Spleen (tissue), 11 donors: Measurements from ENCODE around the gene HMMR. TPM values are rescaled to one million over a fixed set of nuclear protein-coding genes. Genes with fewer than 3 reads are reported as not detected.
"Not testable (repeated sequence)": the region's sequence is repeated elsewhere in the genome, so short reads cannot be mapped to it uniquely, and the experiment has no call there.

Experiments
- DNase-seq: peaks from one replicate; pipeline ENCODE4 v3.0.0-alpha.2; 2020
- H3K27ac ChIP-seq, 8 donors: fragments of 200-600 bp; sonication (generic) in 7 of 8; 1 replicate in 4 of 8; 2 replicates in 4 of 8; pipeline versions ENCODE4 v1.5.0 to v1.8.0; 2016 to 2021; ENCODE audit warnings: inconsistent platforms in 4 of 8, mild to moderate bottlenecking in 4 of 8, moderate library complexity in 1 of 8
- H3K27me3 ChIP-seq, 7 donors: fragments of 200-600 bp; sonication (generic) in 6 of 7; replicated peaks in 1 of 7; 1 replicate in 4 of 7; 2 replicates in 3 of 7; pipeline versions ENCODE4 v1.5.0 to v1.8.0; 2016 to 2021; ENCODE audit warnings: inconsistent platforms in 3 of 7, mild to moderate bottlenecking in 1 of 7
- H3K36me3 ChIP-seq, 6 donors: fragments of 200-600 bp; sonication (generic) in 5 of 6; 1 replicate in 4 of 6; 2 replicates in 2 of 6; pipeline versions ENCODE4 v1.5.0 to v1.8.0; 2016 to 2021; ENCODE audit warnings: inconsistent platforms in 2 of 6
- H3K4me1 ChIP-seq, 6 donors: fragments of 200-600 bp; sonication (generic) in 5 of 6; 1 replicate in 3 of 6; 2 replicates in 3 of 6; pipeline versions ENCODE4 v1.5.0 to v1.8.0; 2016 to 2021; ENCODE audit warnings: inconsistent platforms in 3 of 6
- H3K4me3 ChIP-seq, 8 donors: fragments of 200-600 bp; sonication (generic) in 7 of 8; 1 replicate in 4 of 8; 2 replicates in 4 of 8; pipeline versions ENCODE4 v1.5.0 to v1.8.0; 2016 to 2021; ENCODE audit warnings: inconsistent platforms in 4 of 8, mild to moderate bottlenecking in 4 of 8, moderate library complexity in 2 of 8
- H3K9me3 ChIP-seq, 8 donors: fragments of 200-600 bp; sonication (generic) in 7 of 8; 1 replicate in 4 of 8; 2 replicates in 4 of 8; pipeline versions ENCODE4 v1.5.0 to v1.8.0; 2016 to 2021; ENCODE audit warnings: inconsistent platforms in 4 of 8
- POLR2A ChIP-seq, 3 donors: fragments of 450-650 bp; IDR thresholded peaks; one replicate each; pipeline ENCODE4 v1.5.1; 2017; ENCODE audit warnings: antibody characterized with exemption in 3 of 3, mild to moderate bottlenecking in 1 of 3
- POLR2AphosphoS5 ChIP-seq, 3 donors: sonication (generic); formaldehyde crosslinking; IDR thresholded peaks; one replicate each; pipeline ENCODE4 v1.5.1; 2017; ENCODE audit warnings: antibody characterized with exemption in 3 of 3
- WGBS, 5 donors: extraction: QIAGEN DNeasy Blood & Tissue Kit in 3 of 5; methylation state at CpG; one replicate each; pipeline versions ENCODE4 v1.1.5 to v1.1.7; 2013 to 2018; 5-methylcytosine and 5-hydroxymethylcytosine counted together
- intact Hi-C: fragments of 100-400 bp; cut with DNase I; formaldehyde crosslinking; loops from one replicate; pipeline ENCODE4 v1.15.0; 2023; ENCODE audit warnings: low total_unique reads
- polyA plus RNA-seq, 3 donors: library from polyadenylated mRNA; stranded (reverse); fragments of 200-250 nt; gene quantifications; one replicate each; pipeline ENCODE4 v1.2.1, GENCODE V29; 2013
- total RNA-seq, 7 donors: library from RNA; depleted of rRNA in 3 of 7; stranded (reverse); fragments of >200 nt in 3 of 7; fragmentation: NEBNext Ultra II Directional in 4 of 7; extraction: Animal tissue kit (Norgen Biotek cat#: 25700) in 4 of 7; gene quantifications; one replicate each; pipeline versions ENCODE4 v1.1.0 to v1.2.1, GENCODE V29; 2016 to 2021
- TF ChIP-seq, protein P1 (sequence below), 11 experiments: fragments of 200-600 bp in 7 of 11; fragments of 450-650 bp in 4 of 11; sonication (generic) in 4 of 11; IDR thresholded peaks in 8 of 11; conservative IDR thresholded peaks in 3 of 11; 1 replicate in 7 of 11; 2 replicates in 4 of 11; pipeline versions ENCODE4 v1.4.0 to v1.8.0; 2016 to 2021; ENCODE audit warnings: antibody characterized with exemption in 11 of 11, inconsistent platforms in 4 of 11, mild to moderate bottlenecking in 1 of 11
- donor health status: healthy with polysubstance abuse.
- donor health status: DM: no; HTN: no; CAD: no; lungs with moderate emphysema.
- donor health status: DM: no; HTN: no; CAD: no.
- donor health status: Bipolar disorder and iron deficiency.
- donor health status: healthy.
- donor health status: DM: no; HTN: no; CAD: no.
- donor health status: DM: yes; HTN: yes; CAD: no.

Gene HMMR
- total and polyA plus RNA-seq, 10 donors: 0.65 to 10.4 (median 3.3) TPM

DNA sequence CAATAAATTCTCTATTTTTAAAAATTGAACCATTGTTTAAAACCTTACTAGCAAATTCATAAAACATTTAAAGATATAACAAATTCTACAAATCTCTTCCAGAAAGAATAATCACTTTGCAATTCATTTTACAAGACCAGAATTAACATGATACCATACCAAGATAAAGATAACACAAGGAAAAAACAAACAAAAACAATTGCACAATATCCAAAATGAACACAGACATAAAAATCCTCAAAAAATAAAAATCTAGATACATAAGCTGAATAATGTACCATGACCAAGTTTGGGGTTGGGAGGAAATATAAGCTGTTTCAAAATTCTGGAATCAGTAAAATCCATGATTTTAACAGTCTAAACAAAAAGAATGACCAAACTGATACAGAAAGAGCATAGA is 11.9 kb upstream of the HMMR start:
- Histone ChIP-seq H3K27ac (no peak overlapping the region), H3K4me1 (no peaks in the 10 kb centered on the region), H3K9me3 (no peaks in the 10 kb centered on the region), H3K36me3 (peaks cover 3 to 97% (median 51%) of the 10 kb centered on the region in 6 donors), H3K4me3 (no peak overlapping the region), H3K27me3 (no peaks in the 10 kb centered on the region)
- no peak for DNase-seq
- intact Hi-C loops: no loop called here
- TF ChIP-seq POLR2A (IDR thresholded peaks at IDR 0.05) (no peak), POLR2AphosphoS5 (IDR thresholded peaks at IDR 0.05) (no peak)
- TF ChIP-seq, protein P1, sequence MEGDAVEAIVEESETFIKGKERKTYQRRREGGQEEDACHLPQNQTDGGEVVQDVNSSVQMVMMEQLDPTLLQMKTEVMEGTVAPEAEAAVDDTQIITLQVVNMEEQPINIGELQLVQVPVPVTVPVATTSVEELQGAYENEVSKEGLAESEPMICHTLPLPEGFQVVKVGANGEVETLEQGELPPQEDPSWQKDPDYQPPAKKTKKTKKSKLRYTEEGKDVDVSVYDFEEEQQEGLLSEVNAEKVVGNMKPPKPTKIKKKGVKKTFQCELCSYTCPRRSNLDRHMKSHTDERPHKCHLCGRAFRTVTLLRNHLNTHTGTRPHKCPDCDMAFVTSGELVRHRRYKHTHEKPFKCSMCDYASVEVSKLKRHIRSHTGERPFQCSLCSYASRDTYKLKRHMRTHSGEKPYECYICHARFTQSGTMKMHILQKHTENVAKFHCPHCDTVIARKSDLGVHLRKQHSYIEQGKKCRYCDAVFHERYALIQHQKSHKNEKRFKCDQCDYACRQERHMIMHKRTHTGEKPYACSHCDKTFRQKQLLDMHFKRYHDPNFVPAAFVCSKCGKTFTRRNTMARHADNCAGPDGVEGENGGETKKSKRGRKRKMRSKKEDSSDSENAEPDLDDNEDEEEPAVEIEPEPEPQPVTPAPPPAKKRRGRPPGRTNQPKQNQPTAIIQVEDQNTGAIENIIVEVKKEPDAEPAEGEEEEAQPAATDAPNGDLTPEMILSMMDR (IDR thresholded peaks at IDR 0.05 in 8 of 11, conservative IDR thresholded peaks at IDR 0.05 in 3 of 11): no peak

DNA sequence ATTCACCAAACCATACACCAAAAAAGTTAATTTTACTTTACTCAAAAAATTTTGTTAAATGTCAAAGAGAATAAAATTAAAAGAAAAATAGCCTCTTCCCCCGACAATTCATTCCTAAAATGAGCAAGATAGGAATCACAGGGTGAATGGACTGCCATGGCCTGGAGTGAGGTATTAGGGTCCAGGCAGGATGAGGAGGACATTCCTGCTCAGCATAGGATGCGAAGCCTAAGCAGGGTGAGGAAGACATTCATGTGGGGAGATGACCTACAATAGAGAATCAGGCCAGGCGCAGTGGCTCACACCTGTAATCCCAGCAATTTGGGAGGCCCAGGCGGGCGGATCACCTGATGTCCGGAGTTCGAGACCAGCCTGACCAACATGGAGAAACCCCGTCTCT is 8.9 kb upstream of the HMMR start:
- Histone ChIP-seq H3K27me3 (no peaks in the 10 kb centered on the region), H3K9me3 (no peaks in the 10 kb centered on the region), H3K4me3 (no peak overlapping the region), H3K36me3 (peaks cover 3 to 96% (median 42%) of the 10 kb centered on the region in 6 donors), H3K27ac (no peak overlapping the region), H3K4me1 (peaks cover 0 to 4% (median 0%) of the 10 kb centered on the region in 6 donors)
- DNase-seq: no peak
- intact Hi-C loops: no loop called here
- TF ChIP-seq, protein P1 (IDR thresholded peaks at IDR 0.05 in 8 of 11, conservative IDR thresholded peaks at IDR 0.05 in 3 of 11): no peak
- TF ChIP-seq POLR2A (IDR thresholded peaks at IDR 0.05) (no peak), POLR2AphosphoS5 (IDR thresholded peaks at IDR 0.05) (no peak)
- 91 to 99% (median 98%) methylated on average over 8 of the region's 8 CpGs for WGBS, 5 donors

DNA sequence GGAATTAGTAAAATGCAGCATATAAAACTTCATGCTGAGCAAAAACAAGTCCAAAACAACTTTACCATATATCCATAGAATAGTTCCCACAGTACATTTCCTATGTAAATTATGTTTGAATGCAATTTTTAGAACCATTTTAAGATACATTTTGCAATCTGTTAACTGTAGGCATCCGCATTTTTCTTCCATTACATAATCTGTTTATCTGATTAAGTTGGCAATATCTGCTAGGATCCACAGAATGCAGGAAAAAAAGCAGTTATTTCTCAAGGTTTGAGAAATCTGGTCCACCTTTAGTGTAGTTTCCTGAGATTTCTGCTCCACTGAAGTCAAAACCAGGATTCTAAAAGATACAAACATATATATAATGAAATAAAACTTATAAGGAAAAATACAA is 6.7 kb upstream of the HMMR start:
- Histone ChIP-seq H3K36me3 (peaks cover 0 to 79% (median 31%) of the 10 kb centered on the region in 6 donors), H3K27me3 (no peaks in the 10 kb centered on the region), H3K9me3 (no peaks in the 10 kb centered on the region), H3K4me1 (peaks cover 12 to 25% (median 14%) of the 10 kb centered on the region in 6 donors), H3K27ac (no peak overlapping the region), H3K4me3 (no peak overlapping the region)
- DNase-seq: no peak
- no peak for TF ChIP-seq POLR2A (IDR thresholded peaks at IDR 0.05)
- TF ChIP-seq, protein P1 (IDR thresholded peaks at IDR 0.05 in 8 of 11, conservative IDR thresholded peaks at IDR 0.05 in 3 of 11): no peak
- TF ChIP-seq POLR2AphosphoS5 (IDR thresholded peaks at IDR 0.05): no peak
- WGBS, 5 donors: 53 to 88% (median 67%) methylated on average over 1 of the region's 1 CpG
- intact Hi-C loops: no loop called here

DNA sequence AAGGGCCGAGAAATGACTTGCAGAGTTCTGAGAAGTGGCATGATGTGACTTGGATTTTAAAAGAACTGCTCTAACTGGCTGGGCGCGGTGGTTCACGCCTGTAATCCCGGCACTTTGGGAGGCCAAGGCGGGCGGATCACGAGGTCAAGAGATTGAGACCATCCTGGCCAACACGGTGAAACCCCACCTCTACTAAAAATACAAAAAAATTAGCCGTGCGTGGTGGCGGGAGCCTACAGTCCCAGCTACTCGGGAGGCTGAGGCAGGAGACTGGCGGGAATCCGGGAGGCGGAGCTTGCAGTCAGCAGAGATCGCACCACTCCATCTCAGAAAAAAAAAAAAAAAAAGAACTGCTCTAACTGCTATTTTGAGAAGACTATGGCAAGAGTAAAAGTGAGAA is 5.0 kb upstream of the HMMR start:
- H3K9me3 ChIP-seq, intact Hi-C loops, H3K27me3 ChIP-seq, DNase-seq, H3K27ac ChIP-seq, H3K4me3 ChIP-seq: not testable (repeated sequence)
- peaks cover 0 to 65% (median 31%) of the 10 kb centered on the region in 6 donors for H3K36me3 ChIP-seq
- WGBS, 5 donors: 94 to 99% (median 97%) methylated on average over 17 of the region's 17 CpGs
- H3K4me1 ChIP-seq: peaks cover 19 to 35% (median 21%) of the 10 kb centered on the region in 6 donors
